SK-N-SH treated with all-trans-retinoic acid at 6 μM for 48 hours (cell line): ENCODE results near the gene NEK7.
"Not testable (repeated sequence)": the region's sequence is repeated elsewhere in the genome, so short reads cannot be mapped to it uniquely, and the experiment has no call there.

ENCODE experiments used
- ATAC-seq: fragments of 200-7000 bp; cut with Tn5 transposase; 3 replicates; pipeline ENCODE4 v1.9.1; 2020; ENCODE audit warnings: mild to moderate bottlenecking, moderate library complexity
- ARNTL ChIP-seq: fragments of 450-650 bp; formaldehyde crosslinking; IDR thresholded peaks from 2 replicates; pipeline ENCODE4 v1.5.0; 2020; ENCODE audit warnings: low read depth, mild to moderate bottlenecking, moderate library complexity, borderline replicate concordance
- CREB5 ChIP-seq: fragments of 250-450 bp; sonication (Bioruptor Pico); IDR thresholded peaks from 2 replicates; pipeline ENCODE4 v1.5.1; 2020; ENCODE audit warnings: low read depth, mild to moderate bottlenecking, moderate library complexity
- CSDC2 ChIP-seq: fragments of 250-450 bp; sonication (Bioruptor Pico); IDR thresholded peaks from 2 replicates; pipeline ENCODE4 v1.5.0; 2020; ENCODE audit warnings: mild to moderate bottlenecking, moderate library complexity
- ESRRG ChIP-seq: fragments of 250-450 bp; sonication (Bioruptor Pico); IDR thresholded peaks from 2 replicates; pipeline ENCODE4 v1.6.1; 2021; ENCODE audit warnings: mild to moderate bottlenecking
- GLIS3 ChIP-seq: fragments of 250-450 bp; sonication (Bioruptor Pico); IDR thresholded peaks from 2 replicates; pipeline ENCODE4 v1.5.0; 2020; ENCODE audit warnings: mild to moderate bottlenecking, moderate library complexity
- OSR1 ChIP-seq: fragments of 250-450 bp; sonication (Bioruptor Pico); IDR thresholded peaks from 2 replicates; pipeline ENCODE4 v1.8.0; 2022; ENCODE audit warnings: moderate library complexity, mild to moderate bottlenecking, inconsistent platforms
- POU6F1 ChIP-seq: fragments of 250-450 bp; sonication (Bioruptor Pico); IDR thresholded peaks from 2 replicates; pipeline ENCODE4 v1.8.0; 2021; ENCODE audit warnings: low read depth, mild to moderate bottlenecking, moderate library complexity, borderline replicate concordance
- PPARA ChIP-seq: fragments of 250-450 bp; sonication (Bioruptor Pico); IDR thresholded peaks from 2 replicates; pipeline ENCODE4 v1.5.0; 2020; ENCODE audit warnings: mild to moderate bottlenecking, borderline replicate concordance
- RARB ChIP-seq: fragments of 250-450 bp; sonication (Bioruptor Pico); IDR thresholded peaks from 2 replicates; pipeline ENCODE4 v1.8.0; 2021; ENCODE audit warnings: mild to moderate bottlenecking, moderate library complexity
- SNAI2 ChIP-seq: fragments of 250-450 bp; sonication (Bioruptor Pico); IDR thresholded peaks from 2 replicates; pipeline ENCODE4 v1.5.0; 2020; ENCODE audit warnings: mild to moderate bottlenecking, moderate library complexity
- TCF4 ChIP-seq: fragments of 250-450 bp; sonication (Bioruptor Pico); IDR thresholded peaks from 2 replicates; pipeline ENCODE4 v1.8.0; 2021; ENCODE audit warnings: mild to moderate bottlenecking, moderate library complexity, borderline replicate concordance
- TOX ChIP-seq: fragments of 250-450 bp; sonication (Bioruptor Pico); IDR thresholded peaks from 2 replicates; pipeline ENCODE4 v1.8.0; 2021; ENCODE audit warnings: mild to moderate bottlenecking, moderate library complexity, borderline replicate concordance
- TSHZ2 ChIP-seq: fragments of 250-450 bp; sonication (Bioruptor Pico); IDR thresholded peaks from 2 replicates; pipeline ENCODE4 v1.5.0; 2020; ENCODE audit warnings: mild to moderate bottlenecking, moderate library complexity
- ZFP3 ChIP-seq: fragments of 250-450 bp; sonication (Bioruptor Pico); IDR thresholded peaks from 2 replicates; pipeline ENCODE4 v1.5.0; 2020; ENCODE audit warnings: mild to moderate bottlenecking, moderate library complexity
- ZFP30 ChIP-seq: fragments of 450-650 bp; formaldehyde crosslinking; IDR thresholded peaks from 2 replicates; pipeline ENCODE4 v1.5.0; 2022; ENCODE audit warnings: mild to moderate bottlenecking, moderate library complexity
- ZNF565 ChIP-seq: fragments of 450-650 bp; formaldehyde crosslinking; conservative IDR thresholded peaks from 2 replicates; pipeline ENCODE4 v1.5.0; 2020; ENCODE audit warnings: low read depth, mild to moderate bottlenecking, moderate library complexity
- ZNF70 ChIP-seq: fragments of 450-650 bp; formaldehyde crosslinking; IDR thresholded peaks from 2 replicates; pipeline ENCODE4 v1.5.0; 2020; ENCODE audit warnings: mild to moderate bottlenecking, moderate library complexity
- ZNF8 ChIP-seq: fragments of 450-650 bp; formaldehyde crosslinking; IDR thresholded peaks from 2 replicates; pipeline ENCODE4 v1.5.0; 2020; ENCODE audit warnings: mild to moderate bottlenecking, moderate library complexity

Gene NEK7

GRCh38 chr1:198191117-198191516 is 34.3 kb downstream of the NEK7 start (continued):
- TF ChIP-seq SNAI2 (CRISPR knock-in tag) (no peak), ZNF8 (CRISPR knock-in tag) (no peak), RARB (no peak)
- TF ChIP-seq, all 23 proteins: peak for 0

GRCh38 chr1:198193871-198194270 is 37.1 kb downstream of the NEK7 start:
- not testable (repeated sequence) for ATAC-seq

- ATAC-seq: peak; percentile 6; the same call in 1 of the 3 replicates
- no peak for TF ChIP-seq ESRRG (CRISPR knock-in tag)
- TF ChIP-seq TCF4 (CRISPR knock-in tag): no peak
- no peak for TF ChIP-seq CSDC2 (CRISPR knock-in tag)
- TF ChIP-seq TSHZ2 (CRISPR knock-in tag): no peak
- TF ChIP-seq ZNF70 (CRISPR knock-in tag): no peak
Measured at GRCh38 chr1:198196630-198197029, 39.8 kb downstream of the NEK7 start.

- no peak for ATAC-seq
- no peak for TF ChIP-seq CREB5 (CRISPR knock-in tag)
- TF ChIP-seq PPARA (CRISPR knock-in tag): no peak
- TF ChIP-seq ZFP30 (CRISPR knock-in tag): no peak
- TF ChIP-seq ZFP3 (CRISPR knock-in tag): no peak
- TF ChIP-seq ZNF8 (CRISPR knock-in tag): no peak
- no peak for TF ChIP-seq TCF4 (CRISPR knock-in tag)
- no peak for TF ChIP-seq ARNTL (CRISPR knock-in tag)
Measured at GRCh38 chr1:198197285-198197684, 40.5 kb downstream of the NEK7 start.

- ATAC-seq: peak; percentile 22
- TF ChIP-seq ARNTL (CRISPR knock-in tag) (no peak), ZNF565 (no peak), OSR1 (CRISPR knock-in tag) (no peak), TSHZ2 (CRISPR knock-in tag) (no peak), TOX (CRISPR knock-in tag) (no peak), ZFP3 (CRISPR knock-in tag) (no peak), GLIS3 (CRISPR knock-in tag) (no peak), POU6F1 (CRISPR knock-in tag) (no peak), RARB (no peak), PPARA (CRISPR knock-in tag) (no peak), ZFP30 (CRISPR knock-in tag) (no peak), ESRRG (CRISPR knock-in tag) (no peak)
- TF ChIP-seq, all 23 proteins: peak for 0
Measured at GRCh38 chr1:198199105-198199504, 42.3 kb downstream of the NEK7 start.
